SU-DHL-6 (cell line): ENCODE results near the gene LTB.
"Not testable (repeated sequence)": the region's sequence is repeated elsewhere in the genome, so short reads cannot be mapped to it uniquely, and the experiment has no call there.

Experiments
- EZH2phosphoT487 ChIP-seq: fragments of 200-600 bp; sonication (generic), shearing (Covaris generic); conservative IDR thresholded peaks from 2 replicates; pipeline ENCODE4 v1.6.1; 2018; ENCODE audit warnings: mild to moderate bottlenecking, antibody characterized with exemption, low read length, moderate library complexity, mixed read lengths
- TF ChIP-seq, protein P1 (sequence below): fragments of 200-600 bp; sonication (generic); IDR thresholded peaks from one replicate; pipeline ENCODE4 v1.5.1; 2017; ENCODE audit warnings: antibody characterized with exemption, mild to moderate bottlenecking, low read length, moderate library complexity; ENCODE audit not compliant: insufficient read depth, poor library complexity, severe bottlenecking

- TF ChIP-seq, protein P1, sequence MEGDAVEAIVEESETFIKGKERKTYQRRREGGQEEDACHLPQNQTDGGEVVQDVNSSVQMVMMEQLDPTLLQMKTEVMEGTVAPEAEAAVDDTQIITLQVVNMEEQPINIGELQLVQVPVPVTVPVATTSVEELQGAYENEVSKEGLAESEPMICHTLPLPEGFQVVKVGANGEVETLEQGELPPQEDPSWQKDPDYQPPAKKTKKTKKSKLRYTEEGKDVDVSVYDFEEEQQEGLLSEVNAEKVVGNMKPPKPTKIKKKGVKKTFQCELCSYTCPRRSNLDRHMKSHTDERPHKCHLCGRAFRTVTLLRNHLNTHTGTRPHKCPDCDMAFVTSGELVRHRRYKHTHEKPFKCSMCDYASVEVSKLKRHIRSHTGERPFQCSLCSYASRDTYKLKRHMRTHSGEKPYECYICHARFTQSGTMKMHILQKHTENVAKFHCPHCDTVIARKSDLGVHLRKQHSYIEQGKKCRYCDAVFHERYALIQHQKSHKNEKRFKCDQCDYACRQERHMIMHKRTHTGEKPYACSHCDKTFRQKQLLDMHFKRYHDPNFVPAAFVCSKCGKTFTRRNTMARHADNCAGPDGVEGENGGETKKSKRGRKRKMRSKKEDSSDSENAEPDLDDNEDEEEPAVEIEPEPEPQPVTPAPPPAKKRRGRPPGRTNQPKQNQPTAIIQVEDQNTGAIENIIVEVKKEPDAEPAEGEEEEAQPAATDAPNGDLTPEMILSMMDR: peak; percentile 93
- not testable (repeated sequence) for TF ChIP-seq EZH2phosphoT487
These were observed 30.9 kb downstream of the LTB start for GRCh38 chr6:31551371-31551770.
